IMR-90 (cell line): ENCODE results near the gene PRM3. TPM values are rescaled to one million over a fixed set of nuclear protein-coding genes. Genes with fewer than 3 reads are reported as not detected.
A peak's percentile ranks its signal among the peaks of the same experiment; 100 is the strongest.

ENCODE experiments used
- CHD1 ChIP-seq: IDR thresholded peaks from 2 replicates; pipeline ENCODE4 v1.6.1; 2012; ENCODE audit warnings: low read depth, low read length, improper control_type of control experiment
- CTCF ChIP-seq: conservative IDR thresholded peaks from 2 replicates; pipeline ENCODE4 v1.5.1; 2012; ENCODE audit warnings: mild to moderate bottlenecking, low read depth, low read length, improper control_type of control experiment
- MXI1 ChIP-seq: IDR thresholded peaks from 2 replicates; pipeline ENCODE4 v1.6.1; 2012; ENCODE audit warnings: low read depth, mild to moderate bottlenecking, low read length, moderate library complexity, borderline replicate concordance
- POLR2A ChIP-seq: IDR thresholded peaks from 2 replicates; pipeline ENCODE4 v1.6.1; 2012; ENCODE audit warnings: mild to moderate bottlenecking, low read depth, low read length
- RFX5 ChIP-seq: IDR thresholded peaks from 2 replicates; pipeline ENCODE4 v1.8.0; 2012; ENCODE audit warnings: low read depth, mild to moderate bottlenecking, low read length, moderate library complexity
- SMC3 ChIP-seq: fragments of 150-350 bp; IDR thresholded peaks from 2 replicates; pipeline ENCODE4 v1.6.1; 2016; ENCODE audit warnings: low read depth, mild to moderate bottlenecking, antibody characterized with exemption, low read length, moderate library complexity
- polyA plus RNA-seq, 3 experiments: library from polyadenylated mRNA; depleted of rRNA; stranded (reverse); fragments of >200 nt; gene quantifications; 2 replicates each; pipeline ENCODE4 v1.2.3, GENCODE V29; 2012; ENCODE audit warnings: low replicate concordance in 1 of 3
- total RNA-seq: library from RNA; depleted of rRNA; stranded (reverse); fragments of >200 nt; gene quantifications from 2 replicates; pipeline ENCODE4 v1.2.3, GENCODE V29; 2012

Gene PRM3
- total and polyA plus RNA-seq, 2 of the 4 experiments (the other 2 are of a cell fraction), result not detected

- TF ChIP-seq CTCF, result peak; percentile 82
- TF ChIP-seq RFX5, result no peak
- 0 out of 2 replicates have a peak, but pooled peaks have one; percentile 52 for TF ChIP-seq CHD1
- peak; percentile 84 for TF ChIP-seq SMC3
- TF ChIP-seq POLR2A, result peak; percentile 99
- 0 out of 2 replicates have a peak, but pooled peaks have one; percentile 49 for TF ChIP-seq MXI1
These were observed 17.4 kb downstream of the PRM3 start, which contains the start of gene SOCS1 (continued) for GRCh38 chr16:11255737-11256660.
